Endothelial cell of umbilical vein (primary cell): ENCODE measurements around the gene THBS3. TPM values are rescaled to one million over a fixed set of nuclear protein-coding genes. Genes with fewer than 3 reads are reported as not detected.

ENCODE experiments used
- BruUV-seq: library from RNA; stranded (reverse); fragments of 400-500 nt; replicated peaks from 2 replicates; lab custom pipeline; 2021; lab: Mats Ljungman, UMichigan
- CTCF ChIA-PET: fragments of 300-600, 350-600 bp; sonication (Branson Sonifier 250); formaldehyde crosslinking; loops from one replicate; lab custom pipeline; 2021; ENCODE audit warnings: antibody characterized with exemption, inconsistent platforms; lab: Charles Lee
- POLR2A ChIA-PET: fragments of 300-600, 350-600 bp; sonication (Branson Sonifier 250); formaldehyde crosslinking; loops from one replicate; lab custom pipeline; 2021; ENCODE audit warnings: antibody characterized with exemption, inconsistent platforms; lab: Charles Lee
- DNase-seq: peaks from one replicate; pipeline ENCODE4 v3.0.0-alpha.2; 2011; ENCODE audit warnings: low read depth, low spot score
- FAIRE-seq: peaks from 2 replicates; lab custom pipeline; 2011; peaks lifted over from hg19 to GRCh38; lab: Jason Lieb, UNC
- H2AFZ ChIP-seq: 2 replicates; pipeline ENCODE4 v1.6.0; 2012; ENCODE audit warnings: low read depth, low read length, control low read depth, inconsistent platforms
- H3K27ac ChIP-seq: 2 replicates; pipeline ENCODE4 v1.5.1; 2011; ENCODE audit warnings: low read depth, mild to moderate bottlenecking, control low read depth, low read length, moderate library complexity; ENCODE audit not compliant: insufficient read depth
- H3K27me3 ChIP-seq, 2 experiments: 2 replicates each; pipeline versions ENCODE4 v1.6.0 to v1.6.1; 2011; ENCODE audit warnings: low read length in 2 of 2, mixed read lengths in 1 of 2; ENCODE audit not compliant: control insufficient read depth in 2 of 2, insufficient read depth in 2 of 2
- H3K36me3 ChIP-seq, 2 experiments: 2 replicates in 1 of 2; 3 replicates in 1 of 2; pipeline ENCODE4 v1.5.1; 2011; ENCODE audit warnings: low read length in 2 of 2, mild to moderate bottlenecking in 1 of 2, moderate library complexity in 1 of 2; ENCODE audit not compliant: control insufficient read depth in 2 of 2, insufficient read depth in 2 of 2; ENCODE audit errors: extremely low read depth in 1 of 2
- H3K4me1 ChIP-seq: 3 replicates; pipeline ENCODE4 v1.5.1; 2011; ENCODE audit warnings: mild to moderate bottlenecking, low read length; ENCODE audit not compliant: control insufficient read depth, insufficient read depth; ENCODE audit errors: extremely low read depth
- H3K4me2 ChIP-seq: 2 replicates; pipeline ENCODE4 v1.6.1; 2011; ENCODE audit warnings: low read length, control low read depth, mixed read lengths; ENCODE audit not compliant: insufficient read depth
- H3K4me3 ChIP-seq, 3 experiments: fragments of 200-600 bp in 1 of 3; sonication (generic), shearing (Covaris generic) in 1 of 3; replicated peaks in 1 of 3; 2 replicates each; pipeline ENCODE4 v1.5.1; 2011 to 2016; ENCODE audit warnings: control low read depth in 3 of 3, low read length in 3 of 3, mild to moderate bottlenecking in 2 of 3, inconsistent platforms in 1 of 3, low read depth in 1 of 3, moderate library complexity in 1 of 3; ENCODE audit not compliant: insufficient read depth in 1 of 3
- H3K79me2 ChIP-seq: 2 replicates; pipeline ENCODE4 v1.6.0; 2012; ENCODE audit warnings: low read length, inconsistent platforms; ENCODE audit not compliant: control insufficient read depth, insufficient read depth
- H3K9ac ChIP-seq: replicated peaks from 2 replicates; pipeline ENCODE3; 2011; ENCODE audit warnings: low read length, control low read depth; ENCODE audit not compliant: insufficient read depth; ENCODE audit errors: extremely low read depth
- H3K9me1 ChIP-seq: replicated peaks from 3 replicates; pipeline ENCODE4 v1.6.0; 2011; ENCODE audit warnings: mild to moderate bottlenecking, low read length; ENCODE audit not compliant: control insufficient read depth, insufficient read depth; ENCODE audit errors: extremely low read depth
- H3K9me3 ChIP-seq: replicated peaks from 2 replicates; pipeline ENCODE4 v1.5.1; 2012; ENCODE audit warnings: low read length, inconsistent platforms; ENCODE audit not compliant: control insufficient read depth, insufficient read depth
- H4K20me1 ChIP-seq: replicated peaks from 2 replicates; pipeline ENCODE3; 2011; ENCODE audit warnings: mild to moderate bottlenecking, low read length; ENCODE audit not compliant: control insufficient read depth, insufficient read depth; ENCODE audit errors: extremely low read depth
- EZH2 ChIP-seq: IDR thresholded peaks from 2 replicates; pipeline ENCODE4 v1.6.1; 2012; ENCODE audit warnings: borderline replicate concordance, low read depth, mild to moderate bottlenecking, moderate library complexity, low read length, inconsistent platforms; ENCODE audit not compliant: severe bottlenecking
- FOS ChIP-seq: IDR thresholded peaks from 2 replicates; pipeline ENCODE4 v1.6.1; 2011; ENCODE audit warnings: mild to moderate bottlenecking, low read length, moderate library complexity, borderline replicate concordance; ENCODE audit not compliant: insufficient read depth
- JUN ChIP-seq: IDR thresholded peaks from 2 replicates; pipeline ENCODE4 v1.6.1; 2011; ENCODE audit warnings: borderline replicate concordance, low read depth; ENCODE audit not compliant: insufficient read length, insufficient read depth
- MYC ChIP-seq: IDR thresholded peaks from one replicate; pipeline ENCODE4 v1.6.1; 2011; ENCODE audit warnings: mild to moderate bottlenecking, low read depth, low read length
- POLR2A ChIP-seq: IDR thresholded peaks from 2 replicates; pipeline ENCODE4 v1.6.1; 2012; ENCODE audit warnings: low read depth, mild to moderate bottlenecking, control low read depth, low read length
- POLR2AphosphoS5 ChIP-seq: IDR thresholded peaks from 2 replicates; pipeline ENCODE4 v1.6.1; 2012; ENCODE audit warnings: low read depth, mild to moderate bottlenecking, control low read depth, low read length, moderate library complexity; ENCODE audit not compliant: insufficient read depth
- dilution Hi-C: fragments of 300-500 bp; cut with MboI; formaldehyde crosslinking; loops from one replicate; pipeline ENCODE4 v1.15.0; 2019; ENCODE audit warnings: low sequenced_read_pairs; ENCODE audit not compliant: extremely low pct_ligation_motif_present
- intact Hi-C: fragments of 100-400 bp; cut with micrococcal nuclease; formaldehyde crosslinking; loops from one replicate; pipeline ENCODE4 v1.10.0; 2022
- polyA plus RNA-seq, 4 experiments: library from polyadenylated mRNA; depleted of rRNA in 3 of 4; stranded (reverse) in 3 of 4; unstranded in 1 of 4; fragments of >200 nt; gene quantifications; 2 replicates each; pipeline versions ENCODE4 v1.2.1 to v1.2.3, GENCODE V29; 2011 to 2012; ENCODE audit warnings: missing spikeins in 1 of 4
- total RNA-seq: library from RNA; stranded (reverse); gene quantifications from 2 replicates; pipeline ENCODE4 v1.2.3, GENCODE V29; 2021
- TF ChIP-seq, protein P1 (sequence below), 2 donors: IDR thresholded peaks; 1 replicate in 1 of 2; 2 replicates in 1 of 2; pipeline ENCODE4 v1.5.1; 2011; ENCODE audit warnings: low read length in 2 of 2, mild to moderate bottlenecking in 2 of 2, moderate library complexity in 2 of 2, control low read depth in 1 of 2, inconsistent platforms in 1 of 2, low read depth in 1 of 2; ENCODE audit not compliant: insufficient read depth in 1 of 2; ENCODE audit errors: extremely low read depth in 1 of 2
- TF ChIP-seq, protein P2 (sequence below): IDR thresholded peaks from 2 replicates; pipeline ENCODE4 v1.6.1; 2011; ENCODE audit not compliant: insufficient read depth, insufficient read length

THBS3 gene
- total and polyA plus RNA-seq, 2 donors (not counting 3 experiments of a cell fraction or from before 2014, with no cell fraction given): 23.6 to 25.7 TPM

DNA sequence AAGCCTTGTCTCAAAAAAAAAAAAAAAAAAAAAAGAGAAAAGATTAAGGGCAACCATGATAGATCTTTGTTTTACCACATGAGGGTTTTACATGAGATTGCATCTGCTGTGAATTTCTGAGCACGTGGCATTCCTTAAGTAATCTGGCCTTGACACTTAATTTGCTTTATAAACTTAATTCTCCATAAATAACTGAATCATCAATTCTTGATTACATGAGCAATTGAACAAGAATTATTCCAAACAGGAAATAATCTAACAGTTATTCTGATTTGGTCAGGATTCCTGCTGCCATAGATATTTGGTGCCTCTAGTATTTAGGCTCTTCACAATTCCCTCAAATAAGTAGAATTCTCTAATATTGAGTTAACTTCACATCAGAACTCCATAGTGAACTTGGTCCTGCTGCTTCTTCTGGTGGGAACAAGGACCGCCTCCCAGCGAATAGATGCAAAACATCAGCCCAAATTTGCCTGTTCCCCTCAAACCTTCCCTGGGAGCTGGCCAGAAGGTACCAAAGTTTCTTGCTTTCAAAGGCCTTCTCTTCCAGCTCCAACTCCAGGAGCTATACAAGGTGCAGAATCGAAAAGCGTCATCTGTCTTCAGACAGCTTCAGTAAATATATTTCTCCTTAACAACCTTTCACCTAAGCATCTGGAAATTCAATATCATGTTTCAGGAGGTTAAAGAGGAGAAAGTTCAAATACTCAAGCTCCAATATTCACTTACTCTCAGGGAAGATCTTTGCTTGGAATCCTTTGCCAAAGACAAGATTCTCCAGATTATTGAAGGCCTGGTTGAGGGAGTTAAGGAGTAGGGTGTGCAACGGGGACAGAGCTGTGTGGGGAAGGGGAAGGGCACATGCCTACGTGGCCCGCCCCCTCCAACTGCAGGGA, 35.6 kb downstream of the THBS3 start:
- BruUV-seq: TSS peak; percentile 65
- Histone ChIP-seq H3K9ac (peak overlapping the region; percentile 90), H3K4me2 (peak overlapping the region; percentile 44), H3K4me3 (peak overlapping the region; percentile 52 to 91 (median 63)), H4K20me1 (no peaks in the 10 kb centered on the region), H2AFZ (peak overlapping the region; percentile 62), H3K9me1 (no peaks in the 10 kb centered on the region), H3K4me1 (peaks cover 17% of the 10 kb centered on the region), H3K36me3 (peaks cover 6 to 11% of the 10 kb centered on the region in 2 experiments), H3K27ac (peak overlapping the region; percentile 76), H3K27me3 (no peaks in the 10 kb centered on the region), H3K9me3 (no peaks in the 10 kb centered on the region), H3K79me2 (peaks cover 16% of the 10 kb centered on the region)
- FAIRE-seq: no peak
- TF ChIP-seq, protein P1, sequence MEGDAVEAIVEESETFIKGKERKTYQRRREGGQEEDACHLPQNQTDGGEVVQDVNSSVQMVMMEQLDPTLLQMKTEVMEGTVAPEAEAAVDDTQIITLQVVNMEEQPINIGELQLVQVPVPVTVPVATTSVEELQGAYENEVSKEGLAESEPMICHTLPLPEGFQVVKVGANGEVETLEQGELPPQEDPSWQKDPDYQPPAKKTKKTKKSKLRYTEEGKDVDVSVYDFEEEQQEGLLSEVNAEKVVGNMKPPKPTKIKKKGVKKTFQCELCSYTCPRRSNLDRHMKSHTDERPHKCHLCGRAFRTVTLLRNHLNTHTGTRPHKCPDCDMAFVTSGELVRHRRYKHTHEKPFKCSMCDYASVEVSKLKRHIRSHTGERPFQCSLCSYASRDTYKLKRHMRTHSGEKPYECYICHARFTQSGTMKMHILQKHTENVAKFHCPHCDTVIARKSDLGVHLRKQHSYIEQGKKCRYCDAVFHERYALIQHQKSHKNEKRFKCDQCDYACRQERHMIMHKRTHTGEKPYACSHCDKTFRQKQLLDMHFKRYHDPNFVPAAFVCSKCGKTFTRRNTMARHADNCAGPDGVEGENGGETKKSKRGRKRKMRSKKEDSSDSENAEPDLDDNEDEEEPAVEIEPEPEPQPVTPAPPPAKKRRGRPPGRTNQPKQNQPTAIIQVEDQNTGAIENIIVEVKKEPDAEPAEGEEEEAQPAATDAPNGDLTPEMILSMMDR (IDR thresholded peaks at IDR 0.05; ENCODE audit: extremely low read depth in 1 of 2, insufficient read depth in 1 of 2, low read depth in 1 of 2, low read length in 2 of 2): no peak
- TF ChIP-seq POLR2A (no peak), EZH2 (no peak), FOS (no peak), MYC (no peak), JUN (no peak), POLR2AphosphoS5 (no peak)
- TF ChIP-seq, protein P2, sequence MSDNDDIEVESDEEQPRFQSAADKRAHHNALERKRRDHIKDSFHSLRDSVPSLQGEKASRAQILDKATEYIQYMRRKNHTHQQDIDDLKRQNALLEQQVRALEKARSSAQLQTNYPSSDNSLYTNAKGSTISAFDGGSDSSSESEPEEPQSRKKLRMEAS: no peak
- intact Hi-C loops (no loop called here), dilution Hi-C loops (no loop called here)
- CTCF ChIA-PET: interaction anchor here (0.8 to 8.3 kb wide), 14 partner anchors 26 to 152 kb away, joined by 4 to 673 read pairs (median 7); partner anchors contain the start of genes ADAM15, EFNA3 and SLC50A1
- POLR2A ChIA-PET: interaction anchor here (0.5 to 1.3 kb wide), 3 partner anchors 21 to 563 kb away, joined by 4 to 8 read pairs (median 5); no protein-coding TSS in a partner anchor
- no peak for DNase-seq
